RWPE2 (cell line): Measurements from ENCODE around the gene ME3.

Experiments used
- ATAC-seq: fragments of 200-7000 bp; cut with Tn5 transposase; 3 replicates; pipeline ENCODE4 v1.9.1; 2021; ENCODE audit warnings: low read depth
- DNase-seq: peaks from one replicate; pipeline ENCODE4 v3.0.0-alpha.2; 2020; ENCODE audit warnings: low spot score
- H3K27ac ChIP-seq: fragments of 450-650 bp; 2 replicates; pipeline ENCODE4 v1.5.1; 2017; ENCODE audit warnings: mild to moderate bottlenecking; ENCODE audit not compliant: poor library complexity, severe bottlenecking
- H3K27me3 ChIP-seq: fragments of 250-450 bp; sonication (Bioruptor Pico); 2 replicates; pipeline ENCODE4 v1.5.1; 2021; ENCODE audit warnings: mild to moderate bottlenecking, moderate library complexity; ENCODE audit not compliant: insufficient read depth, poor library complexity, severe bottlenecking
- H3K36me3 ChIP-seq: fragments of 250-450 bp; sonication (Bioruptor Pico); 2 replicates; pipeline ENCODE4 v1.5.1; 2020; ENCODE audit warnings: low read depth, mild to moderate bottlenecking, moderate library complexity
- H3K4me1 ChIP-seq: fragments of 250-450 bp; sonication (Bioruptor Pico); 2 replicates; pipeline ENCODE4 v1.5.1; 2021; ENCODE audit warnings: mild to moderate bottlenecking, moderate library complexity; ENCODE audit not compliant: insufficient read depth, poor library complexity, severe bottlenecking
- H3K4me3 ChIP-seq: fragments of 250-450 bp; sonication (Bioruptor Pico); 2 replicates; pipeline ENCODE4 v1.5.1; 2021; ENCODE audit warnings: mild to moderate bottlenecking, moderate library complexity; ENCODE audit not compliant: severe bottlenecking
- H3K9me3 ChIP-seq: fragments of 250-450 bp; sonication (Bioruptor Pico); 2 replicates; pipeline ENCODE4 v1.5.1; 2021; ENCODE audit warnings: mild to moderate bottlenecking, moderate library complexity; ENCODE audit not compliant: severe bottlenecking
- TF ChIP-seq, protein P1 (sequence below): fragments of 450-650 bp; IDR thresholded peaks from one replicate; pipeline ENCODE4 v1.5.1; 2017; ENCODE audit warnings: mild to moderate bottlenecking, moderate library complexity; ENCODE audit not compliant: poor library complexity, severe bottlenecking

ME3 gene

DNA sequence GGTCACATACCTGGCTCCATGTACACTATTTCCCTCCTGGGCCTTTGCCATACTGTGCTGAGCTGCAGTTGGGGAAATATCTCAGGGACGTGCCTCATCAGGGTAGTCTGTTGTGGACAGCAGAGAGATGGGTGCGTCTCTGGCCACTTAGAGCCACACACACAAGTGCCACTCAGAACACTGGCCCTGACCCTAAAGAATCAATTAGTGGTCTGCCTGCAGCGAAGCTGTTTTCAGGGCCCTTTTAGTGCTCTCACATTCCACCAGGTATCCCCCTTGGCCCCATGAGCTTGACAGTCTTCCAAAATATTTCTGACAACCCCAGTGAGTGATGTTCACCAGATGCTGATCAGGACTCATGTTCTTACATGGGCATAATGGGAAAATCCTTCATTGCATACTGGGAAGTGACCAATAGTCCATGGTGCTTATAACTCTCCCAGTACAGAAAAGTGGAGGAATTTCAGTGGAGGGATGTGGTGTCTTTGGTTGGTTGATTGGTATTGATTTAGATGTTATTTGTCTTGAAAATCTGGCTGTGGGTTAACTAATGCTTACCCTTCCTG is 66.1 kb downstream of the ME3 start:
- no peaks in the 10 kb centered on the region for H3K9me3 ChIP-seq
- H3K27ac ChIP-seq = peak overlapping the region; percentile 37
- DNase-seq (no peak), ATAC-seq (no peak)
- no peaks in the 10 kb centered on the region for H3K27me3 ChIP-seq
- no peak overlapping the region for H3K4me3 ChIP-seq
- no peaks in the 10 kb centered on the region for H3K36me3 ChIP-seq
- peaks cover 13% of the 10 kb centered on the region for H3K4me1 ChIP-seq
- TF ChIP-seq, protein P1, sequence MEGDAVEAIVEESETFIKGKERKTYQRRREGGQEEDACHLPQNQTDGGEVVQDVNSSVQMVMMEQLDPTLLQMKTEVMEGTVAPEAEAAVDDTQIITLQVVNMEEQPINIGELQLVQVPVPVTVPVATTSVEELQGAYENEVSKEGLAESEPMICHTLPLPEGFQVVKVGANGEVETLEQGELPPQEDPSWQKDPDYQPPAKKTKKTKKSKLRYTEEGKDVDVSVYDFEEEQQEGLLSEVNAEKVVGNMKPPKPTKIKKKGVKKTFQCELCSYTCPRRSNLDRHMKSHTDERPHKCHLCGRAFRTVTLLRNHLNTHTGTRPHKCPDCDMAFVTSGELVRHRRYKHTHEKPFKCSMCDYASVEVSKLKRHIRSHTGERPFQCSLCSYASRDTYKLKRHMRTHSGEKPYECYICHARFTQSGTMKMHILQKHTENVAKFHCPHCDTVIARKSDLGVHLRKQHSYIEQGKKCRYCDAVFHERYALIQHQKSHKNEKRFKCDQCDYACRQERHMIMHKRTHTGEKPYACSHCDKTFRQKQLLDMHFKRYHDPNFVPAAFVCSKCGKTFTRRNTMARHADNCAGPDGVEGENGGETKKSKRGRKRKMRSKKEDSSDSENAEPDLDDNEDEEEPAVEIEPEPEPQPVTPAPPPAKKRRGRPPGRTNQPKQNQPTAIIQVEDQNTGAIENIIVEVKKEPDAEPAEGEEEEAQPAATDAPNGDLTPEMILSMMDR = no peak

DNA sequence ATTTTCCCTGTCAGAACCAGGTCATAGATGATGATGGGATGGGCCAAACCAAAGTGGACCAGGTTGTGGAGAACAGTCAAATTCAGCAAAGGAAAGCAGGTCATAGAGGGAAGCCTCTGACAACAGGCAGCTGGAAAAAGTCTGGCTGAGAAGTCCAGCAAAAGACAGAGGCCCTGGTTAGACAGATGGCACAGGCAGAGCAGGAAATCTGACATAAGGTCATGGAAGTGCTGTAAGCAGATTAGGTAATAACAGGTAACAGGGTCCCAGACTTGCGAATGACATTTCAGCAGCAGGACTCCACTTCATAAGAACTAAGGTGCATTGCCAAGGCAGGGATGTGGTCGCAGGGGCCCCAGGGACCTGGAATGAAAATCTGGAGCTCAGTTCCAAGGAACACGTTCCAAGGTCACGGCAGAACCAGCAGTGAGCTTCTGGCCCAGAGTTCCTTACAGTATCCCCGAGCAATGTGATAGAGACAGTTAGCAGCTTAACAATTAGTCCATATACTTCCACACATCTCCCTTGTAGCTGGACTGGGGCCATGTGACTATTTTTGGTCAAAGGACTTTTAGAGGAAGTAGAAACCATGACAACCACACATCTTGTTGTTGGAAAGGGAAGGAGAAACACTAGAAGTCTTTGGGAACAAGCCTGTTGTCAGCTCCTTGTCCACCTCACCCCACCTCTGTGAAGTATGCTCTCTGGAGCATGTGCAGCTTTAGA is 75.4 kb downstream of the ME3 start:
- H3K27ac ChIP-seq = no peak overlapping the region
- TF ChIP-seq, protein P1 = no peak
- H3K36me3 ChIP-seq = no peaks in the 10 kb centered on the region
- no peaks in the 10 kb centered on the region for H3K9me3 ChIP-seq
- DNase-seq (no peak), ATAC-seq (no peak)
- H3K4me3 ChIP-seq = no peak overlapping the region
- H3K4me1 ChIP-seq = peaks cover 37% of the 10 kb centered on the region
- H3K27me3 ChIP-seq = no peaks in the 10 kb centered on the region

DNA sequence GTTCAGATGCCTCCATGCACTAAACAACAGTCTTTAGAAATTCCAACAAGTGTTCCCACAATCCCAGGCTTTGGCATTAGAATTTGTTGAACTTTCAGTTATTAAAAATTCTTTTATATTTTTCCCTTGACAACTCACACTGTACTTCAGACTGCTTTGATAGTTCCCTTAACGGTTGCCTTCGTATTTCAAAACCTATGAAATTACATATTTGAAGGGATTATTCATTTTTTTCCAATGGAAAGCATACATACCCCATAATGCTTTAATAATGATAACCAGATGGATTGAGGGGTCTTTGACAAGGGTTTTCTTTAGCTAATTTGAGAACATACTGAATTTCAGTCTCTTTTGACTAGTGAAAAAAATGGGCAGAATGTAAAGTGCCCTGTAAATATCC is 76.5 kb downstream of the ME3 start:
- no peaks in the 10 kb centered on the region for H3K9me3 ChIP-seq
- peak overlapping the region; percentile 90 for H3K27ac ChIP-seq
- no peaks in the 10 kb centered on the region for H3K27me3 ChIP-seq
- DNase-seq (no peak), ATAC-seq (no peak)
- no peaks in the 10 kb centered on the region for H3K36me3 ChIP-seq
- TF ChIP-seq, protein P1 = no peak
- H3K4me3 ChIP-seq = no peak overlapping the region
- peaks cover 40% of the 10 kb centered on the region for H3K4me1 ChIP-seq

DNA sequence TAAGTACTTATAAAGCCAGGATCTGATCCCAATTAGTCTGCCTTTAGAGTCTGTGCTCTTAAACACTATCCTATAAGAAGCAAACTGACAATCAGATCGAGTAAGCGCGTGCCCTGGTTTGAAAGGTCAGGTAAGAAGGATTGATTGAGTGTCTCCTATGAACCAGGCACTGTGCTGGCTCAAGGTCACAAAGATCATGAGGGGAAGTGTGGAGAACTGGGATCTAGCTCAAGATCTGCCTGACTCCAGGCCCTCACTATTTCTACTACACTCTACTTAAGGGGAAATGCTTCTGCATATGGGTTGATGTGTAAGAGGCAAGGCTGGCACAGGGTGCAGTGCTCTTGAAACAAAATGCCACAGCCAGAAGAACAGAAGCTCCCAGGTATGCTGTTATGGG is 77.0 kb downstream of the ME3 start:
- H3K36me3 ChIP-seq = no peaks in the 10 kb centered on the region
- TF ChIP-seq, protein P1 = no peak
- H3K4me1 ChIP-seq = peaks cover 40% of the 10 kb centered on the region
- no peaks in the 10 kb centered on the region for H3K27me3 ChIP-seq
- no peaks in the 10 kb centered on the region for H3K9me3 ChIP-seq
- DNase-seq (no peak), ATAC-seq (no peak)
- H3K27ac ChIP-seq = peak overlapping the region; percentile 90
- no peak overlapping the region for H3K4me3 ChIP-seq

DNA sequence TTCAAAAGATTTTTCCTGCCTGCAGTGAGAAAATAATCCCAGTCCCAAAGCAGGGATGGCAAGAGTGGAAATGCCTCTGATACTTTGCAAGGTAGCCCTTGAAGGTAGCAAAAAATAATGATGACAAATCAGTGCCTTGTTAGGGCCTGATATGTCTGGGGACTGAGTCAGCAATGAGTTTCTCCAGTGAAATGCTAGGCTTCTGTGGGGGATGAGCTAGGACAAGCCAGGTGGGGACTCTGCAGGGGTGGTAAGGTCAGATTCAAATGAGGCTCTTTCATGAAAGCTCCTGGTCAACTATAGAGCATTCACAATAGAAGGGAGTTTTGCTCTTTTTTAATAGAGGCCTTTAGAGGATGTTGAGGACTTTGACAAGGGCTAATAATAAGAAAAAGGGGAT is 77.7 kb downstream of the ME3 start:
- Histone ChIP-seq H3K27ac (peak overlapping the region; percentile 90), H3K4me1 (peaks cover 40% of the 10 kb centered on the region), H3K9me3 (no peaks in the 10 kb centered on the region), H3K27me3 (no peaks in the 10 kb centered on the region), H3K4me3 (no peak overlapping the region), H3K36me3 (no peaks in the 10 kb centered on the region)
- TF ChIP-seq, protein P1 = no peak
- peak; percentile 66 for ATAC-seq
- DNase-seq = no peak
